K562 (cell line): ENCODE data around the gene DISC1. TPM values are rescaled to one million over a fixed set of nuclear protein-coding genes. Genes with fewer than 3 reads are reported as not detected.

Experiments
- ATAC-seq: fragments of 200-7000 bp; cut with Tn5 transposase; 3 replicates; pipeline ENCODE4 v1.9.1; 2020; ENCODE audit warnings: moderate library complexity
- BruUV-seq: library from RNA; stranded (reverse); fragments of 400-500 nt; replicated peaks from 2 replicates; lab custom pipeline; 2021; lab: Mats Ljungman, UMichigan
- CTCF ChIA-PET: fragments of 300-600 bp; formaldehyde crosslinking; extraction: SDS; loops from one replicate; lab custom pipeline; 2021; ENCODE audit warnings: low intra/inter-chr PET ratio; lab: Yijun Ruan, JAX
- POLR2A ChIA-PET: fragments of 300-600, 350-650 bp; sonication (Branson Sonifier 250); formaldehyde crosslinking; extraction: SDS; loops from one replicate; lab custom pipeline; 2021; ENCODE audit warnings: antibody characterized with exemption, inconsistent platforms; lab: Yijun Ruan, JAX
- DNase-seq, 4 experiments: peaks; one replicate each; pipeline versions ENCODE4 v3.0.0 to v3.0.0-alpha.2; 2011 to 2018; ENCODE audit warnings: low spot score in 3 of 4, mixed read lengths in 3 of 4; ENCODE audit errors: extremely low read depth in 1 of 4
- FAIRE-seq: peaks from 2 replicates; lab custom pipeline; 2011; peaks lifted over from hg19 to GRCh38; lab: Jason Lieb, UNC
- H2AFZ ChIP-seq: 2 replicates; pipeline ENCODE4 v1.6.0; 2011; ENCODE audit warnings: low read depth, low read length, control low read depth, inconsistent platforms
- H3K27ac ChIP-seq: fragments of 200-600 bp; 3 replicates; pipeline ENCODE4 v1.8.0; 2011; ENCODE audit warnings: low read depth, mild to moderate bottlenecking, control low read depth, inconsistent platforms, low read length, moderate library complexity, mixed read lengths; ENCODE audit errors: extremely low read depth
- H3K27me3 ChIP-seq, 2 experiments: fragments of 300-600 bp in 1 of 2; 2 replicates in 1 of 2; 3 replicates in 1 of 2; pipeline versions ENCODE4 v1.6.0 to v1.8.0; 2011; ENCODE audit warnings: inconsistent platforms in 2 of 2, low read length in 2 of 2, mild to moderate bottlenecking in 1 of 2, mixed read lengths in 1 of 2, moderate library complexity in 1 of 2; ENCODE audit not compliant: control insufficient read depth in 2 of 2, insufficient read depth in 2 of 2
- H3K36me3 ChIP-seq: fragments of 300-600 bp; 3 replicates; pipeline ENCODE4 v1.8.0; 2011; ENCODE audit warnings: mild to moderate bottlenecking, low read length, inconsistent platforms; ENCODE audit not compliant: control insufficient read depth, insufficient read depth
- H3K4me1 ChIP-seq, 2 experiments: fragments of 200-600 bp in 1 of 2; replicated peaks in 1 of 2; 2 replicates in 1 of 2; 3 replicates in 1 of 2; pipeline versions ENCODE4 v1.5.1 to v1.8.0; 2011; ENCODE audit warnings: inconsistent platforms in 2 of 2, low read length in 2 of 2, mild to moderate bottlenecking in 1 of 2, mixed read lengths in 1 of 2, moderate library complexity in 1 of 2; ENCODE audit not compliant: control insufficient read depth in 2 of 2, insufficient read depth in 2 of 2
- H3K4me2 ChIP-seq: 2 replicates; pipeline ENCODE4 v1.6.1; 2011; ENCODE audit warnings: low read length, control low read depth, inconsistent platforms, mixed read lengths; ENCODE audit not compliant: insufficient read depth
- H3K4me3 ChIP-seq: fragments of 200-600 bp; sonication (generic), shearing (Covaris generic); 2 replicates; pipeline ENCODE4 v1.5.1; 2016; ENCODE audit warnings: control low read depth, inconsistent platforms
- H3K79me2 ChIP-seq: fragments of 200-600 bp; 3 replicates; pipeline ENCODE4 v1.8.0; 2011; ENCODE audit warnings: low read length, inconsistent platforms; ENCODE audit not compliant: control insufficient read depth, insufficient read depth
- H3K9ac ChIP-seq, 2 experiments: 2 replicates each; pipeline versions ENCODE4 v1.6.0 to v1.6.1; 2011; ENCODE audit warnings: low read depth in 2 of 2, low read length in 2 of 2, control low read depth in 1 of 2, inconsistent platforms in 1 of 2, mild to moderate bottlenecking in 1 of 2, mixed read lengths in 1 of 2; ENCODE audit not compliant: insufficient read depth in 1 of 2
- H3K9me1 ChIP-seq: one replicate; pipeline ENCODE4 v1.6.0; 2011; ENCODE audit warnings: inconsistent platforms, mild to moderate bottlenecking, low read length, moderate library complexity; ENCODE audit not compliant: control insufficient read depth, insufficient read depth
- H3K9me3 ChIP-seq: replicated peaks from 2 replicates; pipeline ENCODE4 v1.5.1; 2011; ENCODE audit warnings: low read depth, low read length, inconsistent platforms; ENCODE audit not compliant: control insufficient read depth, insufficient read depth
- H4K20me1 ChIP-seq: replicated peaks from 2 replicates; pipeline ENCODE4 v1.6.1; 2011; ENCODE audit warnings: low read length, inconsistent platforms, mixed read lengths; ENCODE audit not compliant: control insufficient read depth, insufficient read depth
- CBX1 ChIP-seq: sonication (generic); IDR thresholded peaks from 2 replicates; pipeline ENCODE4 v1.6.1; 2016; ENCODE audit warnings: antibody characterized with exemption, low read depth, mild to moderate bottlenecking
- JUN ChIP-seq, 2 experiments: sonication (generic) in 1 of 2; formaldehyde crosslinking in 1 of 2; IDR thresholded peaks; 2 replicates each; pipeline versions ENCODE4 v1.6.1 to v1.8.0; 2012 to 2022; ENCODE audit warnings: borderline replicate concordance in 2 of 2, mild to moderate bottlenecking in 2 of 2, improper control_type of control experiment in 1 of 2, low read depth in 1 of 2, low read length in 1 of 2, missing genetic modification reagents in 1 of 2
- MAX ChIP-seq: sonication (generic); formaldehyde crosslinking; IDR thresholded peaks from 2 replicates; pipeline ENCODE4 v1.9.0; 2022; ENCODE audit warnings: mild to moderate bottlenecking, missing genetic modification reagents
- RBM39 ChIP-seq: fragments of 200-400 bp; formaldehyde crosslinking; optimal IDR thresholded peaks from 2 replicates; pipeline ENCODE3; 2018; ENCODE audit warnings: low read depth, low read length
- RREB1 ChIP-seq: fragments of 250-450 bp; sonication (Bioruptor Pico); IDR thresholded peaks from 2 replicates; pipeline ENCODE4 v1.4.0; 2020
- TCF7L2 ChIP-seq: fragments of 150-350 bp; IDR thresholded peaks from 2 replicates; pipeline ENCODE4 v1.6.1; 2016; ENCODE audit warnings: low read depth, mild to moderate bottlenecking, low read length, moderate library complexity
- ZNF197 ChIP-seq: fragments of 200-800 bp; sonication (Bioruptor generic); IDR thresholded peaks from 2 replicates; pipeline ENCODE4 v1.6.1; 2016; ENCODE audit warnings: low read depth, missing genetic modification characterization, missing compliant biosample characterization
- WGBS: fragments of 100-300 bp; shearing (Covaris generic); methylation state at CpG from one replicate; pipeline ENCODE4 v1.1.6; 2016; ENCODE audit warnings: low coverage, mixed read lengths; ENCODE audit not compliant: insufficient coverage; ENCODE audit errors: missing lambda C conversion rate; 5-methylcytosine and 5-hydroxymethylcytosine counted together
- in situ Hi-C: fragments of 300-500 bp; cut with MboI; formaldehyde crosslinking; loops from 4 replicates; pipeline ENCODE4 v1.15.0; 2018; ENCODE audit warnings: inconsistent platforms, mixed read lengths
- intact Hi-C: fragments of 100-400 bp; cut with micrococcal nuclease; formaldehyde crosslinking; loops from 2 replicates; pipeline ENCODE4 v1.14.2; 2022
- polyA plus RNA-seq, 8 experiments: library from polyadenylated mRNA; depleted of rRNA in 4 of 8; stranded (reverse) in 5 of 8; unstranded in 3 of 8; fragments of >200 nt; fragmentation: Nextera tagmentation in 2 of 8; fragmentation: Illumina TruSeq in 1 of 8; extraction: Ambion mirVana in 2 of 8; extraction: Trizol in 1 of 8; gene quantifications; 2 replicates each; pipeline versions ENCODE4 v1.2.1 to v1.2.3, GENCODE V29; 2011 to 2014; ENCODE audit warnings: inconsistent platforms in 1 of 8, missing spikeins in 1 of 8
- total RNA-seq, 7 experiments: library from RNA; depleted of rRNA in 6 of 7; stranded (reverse); fragments of >200 nt in 6 of 7; fragmentation: Illumina TruSeq in 2 of 7; extraction: Trizol in 2 of 7; gene quantifications; 2 replicates each; pipeline versions ENCODE4 v1.2.1 to v1.2.3, GENCODE V29; 2011 to 2021; ENCODE audit warnings: low replicate concordance in 1 of 7

Gene DISC1
- total and polyA plus RNA-seq, 9 of the 15 experiments (the other 6 are each of a cell fraction or from before 2014, with no cell fraction given): 0.01 to 0.11 (median 0.08) TPM; not detected in 1

GRCh38 chr1:231954751-231955150 lies 328.2 kb downstream of the DISC1 start:
- FAIRE-seq: no peak
- POLR2A ChIA-PET: no interaction called here
- in situ Hi-C loops: no loop called here

More at GRCh38 chr1:231954751-231955150, 328.2 kb downstream of the DISC1 start:
- no peaks in the 10 kb centered on the region for H3K27me3 ChIP-seq
- H3K9me1 ChIP-seq: no peaks in the 10 kb centered on the region
- intact Hi-C loops: no loop called here
- H3K9me3 ChIP-seq: no peaks in the 10 kb centered on the region
- no peak overlapping the region for H3K27ac ChIP-seq
- H3K4me1 ChIP-seq: no peaks in the 10 kb centered on the region
- TF ChIP-seq ZNF197 (CRISPR knock-in tag): no peak
- no peak for TF ChIP-seq TCF7L2
- no peak for TF ChIP-seq CBX1
- TF ChIP-seq MAX (CRISPR knock-in tag): no peak
- TF ChIP-seq JUN (IDR thresholded peaks at IDR 0.05; ENCODE audit: borderline replicate concordance, low read depth, low read length): no peak
- TF ChIP-seq JUN (CRISPR knock-in tag; IDR thresholded peaks at IDR 0.05; ENCODE audit: borderline replicate concordance): no peak
- TF ChIP-seq RREB1 (CRISPR knock-in tag): no peak
- TF ChIP-seq RBM39: no peak
- H2AFZ ChIP-seq: no peak overlapping the region
- ATAC-seq (no peak), DNase-seq (no peak)
- no peaks in the 10 kb centered on the region for H3K79me2 ChIP-seq
- CTCF ChIA-PET: interaction anchor here (0.6 kb wide), 1 partner anchor 1501 kb away, joined by 3 read pairs; no protein-coding TSS in a partner anchor
- H3K9ac ChIP-seq: no peak overlapping the region
- H3K36me3 ChIP-seq: no peaks in the 10 kb centered on the region
- no peak overlapping the region for H3K4me2 ChIP-seq
- H4K20me1 ChIP-seq: no peaks in the 10 kb centered on the region
- WGBS: 0% methylated on average over 3 of the region's 3 CpGs
- no peak overlapping the region for H3K4me3 ChIP-seq
- BruUV-seq: no TSS peak
